WTC11 (cell line): ENCODE results near the gene FAM227A. TPM values are rescaled to one million over a fixed set of nuclear protein-coding genes. Genes with fewer than 3 reads are reported as not detected.

Experiments used
- ATAC-seq: fragments of 200-7000 bp; cut with Tn5 transposase; 2 replicates; pipeline ENCODE4 v1.10.0; 2021; ENCODE audit warnings: mild to moderate bottlenecking, moderate library complexity
- CTCF ChIA-PET: fragments of 300-600 bp; sonication (Branson Sonifier 250); formaldehyde crosslinking; loops from one replicate; lab custom pipeline; 2021; ENCODE audit warnings: antibody characterized with exemption; lab: Charles Lee
- POLR2A ChIA-PET: fragments of 350-600 bp; sonication (Branson Sonifier 250); formaldehyde crosslinking; loops from one replicate; lab custom pipeline; 2021; ENCODE audit warnings: antibody characterized with exemption; lab: Charles Lee
- DNase-seq: peaks from one replicate; pipeline ENCODE4 v3.0.0; 2021; ENCODE audit warnings: low spot score
- H3K27ac Mint-ChIP-seq: 2 replicates; pipeline ENCODE4 v1.8.0; 2021; ENCODE audit warnings: mixed read lengths
- H3K27me3 Mint-ChIP-seq: 2 replicates; pipeline ENCODE4 v1.8.0; 2021; ENCODE audit warnings: low read depth, mild to moderate bottlenecking, moderate library complexity, mixed read lengths
- H3K36me3 Mint-ChIP-seq: 2 replicates; pipeline ENCODE4 v1.8.0; 2021; ENCODE audit warnings: mixed read lengths
- H3K4me1 Mint-ChIP-seq: 2 replicates; pipeline ENCODE4 v1.8.0; 2022; ENCODE audit warnings: mixed read lengths
- H3K4me3 Mint-ChIP-seq: 2 replicates; pipeline ENCODE4 v1.8.0; 2021; ENCODE audit warnings: mild to moderate bottlenecking, moderate library complexity, mixed read lengths
- H3K9me3 Mint-ChIP-seq: 2 replicates; pipeline ENCODE4 v1.8.0; 2021; ENCODE audit warnings: mixed read lengths
- AFF4 ChIP-seq: sonication (generic); formaldehyde crosslinking; IDR thresholded peaks from 2 replicates; pipeline ENCODE4 v1.8.1; 2023; ENCODE audit warnings: mild to moderate bottlenecking, missing genetic modification reagents, borderline replicate concordance
- ERG ChIP-seq: fragments of 250-450 bp; sonication (Bioruptor Pico); IDR thresholded peaks from 2 replicates; pipeline ENCODE4 v1.8.0; 2021; ENCODE audit warnings: mild to moderate bottlenecking
- ESRRA ChIP-seq: sonication (generic); formaldehyde crosslinking; IDR thresholded peaks from 2 replicates; pipeline ENCODE4 v1.8.1; 2022; ENCODE audit warnings: mild to moderate bottlenecking, missing genetic modification reagents, borderline replicate concordance
- FOXJ3 ChIP-seq: sonication (generic); formaldehyde crosslinking; IDR thresholded peaks from 2 replicates; pipeline ENCODE4 v1.9.0; 2021; ENCODE audit warnings: missing genetic modification reagents, mild to moderate bottlenecking, borderline replicate concordance
- MAX ChIP-seq: sonication (generic); formaldehyde crosslinking; IDR thresholded peaks from 2 replicates; pipeline ENCODE4 v1.8.0; 2022; ENCODE audit warnings: mild to moderate bottlenecking, missing genetic modification reagents
- MYBL2 ChIP-seq: sonication (generic); formaldehyde crosslinking; IDR thresholded peaks from 2 replicates; pipeline ENCODE4 v1.8.1; 2023; ENCODE audit warnings: mild to moderate bottlenecking, moderate library complexity, missing genetic modification reagents
- NFYB ChIP-seq: sonication (generic); formaldehyde crosslinking; conservative IDR thresholded peaks from 2 replicates; pipeline ENCODE4 v1.8.0; 2022; ENCODE audit warnings: low read depth, missing genetic modification reagents
- NR1H2 ChIP-seq: sonication (generic); formaldehyde crosslinking; IDR thresholded peaks from 2 replicates; pipeline ENCODE4 v1.9.0; 2021; ENCODE audit warnings: mild to moderate bottlenecking, moderate library complexity, missing genetic modification reagents
- NR2C2 ChIP-seq: sonication (generic); formaldehyde crosslinking; IDR thresholded peaks from 2 replicates; pipeline ENCODE4 v1.8.0; 2022; ENCODE audit warnings: mild to moderate bottlenecking, missing genetic modification reagents
- RORB ChIP-seq: fragments of 250-450 bp; sonication (Bioruptor Pico); IDR thresholded peaks from 2 replicates; pipeline ENCODE4 v1.9.0; 2021; ENCODE audit warnings: mild to moderate bottlenecking
- STAT6 ChIP-seq: sonication (generic); formaldehyde crosslinking; conservative IDR thresholded peaks from 2 replicates; pipeline ENCODE4 v1.8.1; 2023; ENCODE audit warnings: mild to moderate bottlenecking, low read depth, missing genetic modification reagents, moderate library complexity
- TEAD1 ChIP-seq: sonication (generic); formaldehyde crosslinking; IDR thresholded peaks from 2 replicates; pipeline ENCODE4 v1.8.0; 2022; ENCODE audit warnings: mild to moderate bottlenecking, missing genetic modification reagents
- ZNF219 ChIP-seq: sonication (generic); formaldehyde crosslinking; IDR thresholded peaks from 2 replicates; pipeline ENCODE4 v1.8.0; 2023; ENCODE audit warnings: missing genetic modification reagents, mild to moderate bottlenecking, borderline replicate concordance
- ZNF423 ChIP-seq: fragments of 250-450 bp; sonication (Bioruptor Pico); IDR thresholded peaks from 2 replicates; pipeline ENCODE4 v2.1.2; 2022; ENCODE audit warnings: mild to moderate bottlenecking, moderate library complexity
- ZNF425 ChIP-seq: fragments of 250-450 bp; sonication (Bioruptor Pico); conservative IDR thresholded peaks from 2 replicates; pipeline ENCODE4 v1.9.0; 2021; ENCODE audit warnings: mild to moderate bottlenecking
- total RNA-seq: library from RNA; stranded (reverse); gene quantifications from 3 replicates; pipeline ENCODE4 v1.2.3, GENCODE V29; 2021

FAM227A gene
- total RNA-seq, 1 experiment from 2014 or later: 3.8 TPM

- Mint-ChIP-seq H3K4me1 (peaks cover 28% of the 10 kb centered on the region), H3K9me3 (no peaks in the 10 kb centered on the region), H3K4me3 (no peak overlapping the region), H3K27ac (no peak overlapping the region), H3K36me3 (no peaks in the 10 kb centered on the region), H3K27me3 (no peaks in the 10 kb centered on the region)
- ATAC-seq: no peak
- ChIA-PET CTCF (no interaction called here), POLR2A (no interaction called here)
- no peak for DNase-seq
- TF ChIP-seq NR1H2 (CRISPR knock-in tag) (no peak), NR2C2 (CRISPR knock-in tag) (no peak), ZNF425 (CRISPR knock-in tag) (no peak), MAX (CRISPR knock-in tag) (no peak), NFYB (CRISPR knock-in tag) (no peak), AFF4 (CRISPR knock-in tag) (no peak), ZNF423 (CRISPR knock-in tag) (no peak), ESRRA (CRISPR knock-in tag) (no peak)
Observed at GRCh38 chr22:38566726-38567504, 89.3 kb downstream of the FAM227A start.

- no peaks in the 10 kb centered on the region for H3K9me3 Mint-ChIP-seq
- DNase-seq: no peak
- H3K36me3 Mint-ChIP-seq: no peaks in the 10 kb centered on the region
- ChIA-PET CTCF (interaction anchor here (0.9 kb wide), 1 partner anchor 44 kb away, joined by 3 read pairs; no protein-coding TSS in a partner anchor), POLR2A (no interaction called here)
- no peak for ATAC-seq
- H3K4me1 Mint-ChIP-seq: peaks cover 16% of the 10 kb centered on the region
- H3K27me3 Mint-ChIP-seq: no peaks in the 10 kb centered on the region
- H3K27ac Mint-ChIP-seq: no peak overlapping the region
- TF ChIP-seq FOXJ3 (no peak), NFYB (CRISPR knock-in tag) (no peak), TEAD1 (CRISPR knock-in tag) (no peak), ZNF219 (CRISPR knock-in tag) (no peak), ERG (CRISPR knock-in tag) (no peak), STAT6 (no peak), MYBL2 (no peak), RORB (CRISPR knock-in tag) (no peak)
- H3K4me3 Mint-ChIP-seq: no peak overlapping the region
Observed at GRCh38 chr22:38565441-38565840, 90.8 kb downstream of the FAM227A start.
